ENCODE measurements around the gene MARCHF10.

DNA sequence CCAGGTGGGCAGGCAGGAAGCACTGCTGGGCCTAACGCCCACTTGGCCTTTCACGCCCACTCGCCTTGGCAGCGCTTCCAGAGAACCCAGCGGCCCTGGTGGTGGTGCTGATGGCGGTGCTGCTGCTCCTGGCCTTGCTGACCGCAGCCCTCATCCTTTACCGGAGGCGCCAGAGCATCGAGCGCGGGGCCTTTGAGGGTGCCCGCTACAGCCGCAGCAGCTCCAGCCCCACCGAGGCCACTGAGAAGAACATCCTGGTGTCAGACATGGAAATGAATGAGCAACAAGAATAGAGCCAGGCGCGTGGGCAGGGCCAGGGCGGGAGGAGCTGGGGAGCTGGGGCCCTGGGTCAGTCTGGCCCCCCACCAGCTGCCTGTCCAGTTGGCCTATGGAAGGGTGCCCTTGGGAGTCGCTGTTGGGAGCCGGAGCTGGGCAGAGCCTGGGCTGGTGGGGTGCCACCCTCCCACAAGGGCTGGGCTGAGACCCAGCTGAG, 115.9 kb downstream of the MARCHF10 start:
- TF ChIP-seq, protein P1, sequence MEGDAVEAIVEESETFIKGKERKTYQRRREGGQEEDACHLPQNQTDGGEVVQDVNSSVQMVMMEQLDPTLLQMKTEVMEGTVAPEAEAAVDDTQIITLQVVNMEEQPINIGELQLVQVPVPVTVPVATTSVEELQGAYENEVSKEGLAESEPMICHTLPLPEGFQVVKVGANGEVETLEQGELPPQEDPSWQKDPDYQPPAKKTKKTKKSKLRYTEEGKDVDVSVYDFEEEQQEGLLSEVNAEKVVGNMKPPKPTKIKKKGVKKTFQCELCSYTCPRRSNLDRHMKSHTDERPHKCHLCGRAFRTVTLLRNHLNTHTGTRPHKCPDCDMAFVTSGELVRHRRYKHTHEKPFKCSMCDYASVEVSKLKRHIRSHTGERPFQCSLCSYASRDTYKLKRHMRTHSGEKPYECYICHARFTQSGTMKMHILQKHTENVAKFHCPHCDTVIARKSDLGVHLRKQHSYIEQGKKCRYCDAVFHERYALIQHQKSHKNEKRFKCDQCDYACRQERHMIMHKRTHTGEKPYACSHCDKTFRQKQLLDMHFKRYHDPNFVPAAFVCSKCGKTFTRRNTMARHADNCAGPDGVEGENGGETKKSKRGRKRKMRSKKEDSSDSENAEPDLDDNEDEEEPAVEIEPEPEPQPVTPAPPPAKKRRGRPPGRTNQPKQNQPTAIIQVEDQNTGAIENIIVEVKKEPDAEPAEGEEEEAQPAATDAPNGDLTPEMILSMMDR (IDR thresholded peaks at IDR 0.05; ENCODE audit: low read depth, low read length): no peak
- no peak for TF ChIP-seq EZH2phosphoT487 (IDR thresholded peaks at IDR 0.05; ENCODE audit: low read depth)

All from OCI-LY3 (cell line).